ENCODE measurements around the gene RELL2. TPM values are rescaled to one million over a fixed set of nuclear protein-coding genes. Genes with fewer than 3 reads are reported as not detected.

The RELL2 gene
- total RNA-seq, 1 donor from 2014 or later: 5.4 TPM

DNA sequence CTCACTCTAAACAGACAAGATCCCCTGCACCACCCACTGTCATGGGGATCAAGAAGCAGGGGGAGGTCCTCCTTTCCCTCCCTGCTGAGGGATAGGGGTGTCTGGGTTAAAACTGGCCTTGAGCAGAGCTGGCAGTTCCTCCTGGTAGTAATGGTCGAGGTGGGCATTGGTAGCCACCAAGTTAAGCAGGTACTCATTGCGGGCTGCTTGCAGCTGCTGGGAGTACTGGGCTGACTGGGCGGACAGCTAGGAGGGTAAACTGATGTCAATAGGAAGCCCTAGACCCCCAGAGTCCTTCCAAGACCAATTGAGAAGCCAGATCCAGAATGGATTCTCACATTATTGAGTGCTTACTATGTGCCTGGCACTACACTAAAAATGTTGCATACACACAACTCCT lies 11.1 kb downstream of the RELL2 start:
- peaks cover 9% of the 10 kb centered on the region for H3K4me1 Mint-ChIP-seq (ENCODE audit: unreplicated experiment)
- peaks cover 8% of the 10 kb centered on the region for H3K36me3 Mint-ChIP-seq (ENCODE audit: unreplicated experiment)
- no peaks in the 10 kb centered on the region for H3K9me3 Mint-ChIP-seq (ENCODE audit: unreplicated experiment)
- TF ChIP-seq, protein P1, sequence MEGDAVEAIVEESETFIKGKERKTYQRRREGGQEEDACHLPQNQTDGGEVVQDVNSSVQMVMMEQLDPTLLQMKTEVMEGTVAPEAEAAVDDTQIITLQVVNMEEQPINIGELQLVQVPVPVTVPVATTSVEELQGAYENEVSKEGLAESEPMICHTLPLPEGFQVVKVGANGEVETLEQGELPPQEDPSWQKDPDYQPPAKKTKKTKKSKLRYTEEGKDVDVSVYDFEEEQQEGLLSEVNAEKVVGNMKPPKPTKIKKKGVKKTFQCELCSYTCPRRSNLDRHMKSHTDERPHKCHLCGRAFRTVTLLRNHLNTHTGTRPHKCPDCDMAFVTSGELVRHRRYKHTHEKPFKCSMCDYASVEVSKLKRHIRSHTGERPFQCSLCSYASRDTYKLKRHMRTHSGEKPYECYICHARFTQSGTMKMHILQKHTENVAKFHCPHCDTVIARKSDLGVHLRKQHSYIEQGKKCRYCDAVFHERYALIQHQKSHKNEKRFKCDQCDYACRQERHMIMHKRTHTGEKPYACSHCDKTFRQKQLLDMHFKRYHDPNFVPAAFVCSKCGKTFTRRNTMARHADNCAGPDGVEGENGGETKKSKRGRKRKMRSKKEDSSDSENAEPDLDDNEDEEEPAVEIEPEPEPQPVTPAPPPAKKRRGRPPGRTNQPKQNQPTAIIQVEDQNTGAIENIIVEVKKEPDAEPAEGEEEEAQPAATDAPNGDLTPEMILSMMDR (IDR thresholded peaks at IDR 0.05): no peak
- no peak overlapping the region for H3K27ac Mint-ChIP-seq (ENCODE audit: unreplicated experiment)
- no peaks in the 10 kb centered on the region for H3K27me3 Mint-ChIP-seq (ENCODE audit: unreplicated experiment)
- no peak for DNase-seq (ENCODE audit: extremely low spot score, unreplicated experiment)
- H3K4me3 Mint-ChIP-seq (ENCODE audit: unreplicated experiment): no peak overlapping the region

DNA sequence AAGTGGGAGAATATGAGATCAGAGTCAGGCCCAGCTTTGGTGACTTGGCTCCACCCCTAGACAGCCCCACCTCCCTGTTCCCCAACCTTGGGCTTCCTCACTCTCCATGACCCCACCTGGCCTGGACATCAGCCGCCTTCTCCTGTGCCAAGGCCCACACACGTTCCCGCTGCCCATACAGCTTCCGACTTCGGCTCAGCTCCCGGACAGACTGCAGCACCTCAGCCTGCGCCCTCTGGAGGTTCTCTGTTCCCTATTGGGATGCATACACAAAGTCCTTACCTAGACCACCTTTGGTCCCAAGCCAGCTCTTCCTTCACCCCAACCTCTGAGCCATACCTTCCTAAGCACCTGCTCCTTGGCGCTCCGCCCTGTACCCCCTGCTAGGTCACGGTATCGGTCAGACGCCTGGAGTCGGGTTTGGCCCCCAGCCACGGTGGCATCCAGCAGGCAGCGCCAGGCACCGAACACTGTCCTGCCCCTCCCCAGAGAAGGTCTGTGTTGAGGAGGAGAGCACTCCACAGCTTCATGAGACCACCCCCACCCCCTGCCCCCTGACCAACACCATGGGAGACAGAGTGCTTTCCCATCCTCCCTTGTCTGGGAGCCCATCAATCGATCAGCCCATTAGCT lies 12.4 kb downstream of the RELL2 start:
- DNase-seq (ENCODE audit: extremely low spot score, unreplicated experiment): no peak
- H3K9me3 Mint-ChIP-seq (ENCODE audit: unreplicated experiment): no peaks in the 10 kb centered on the region
- TF ChIP-seq, protein P1 (IDR thresholded peaks at IDR 0.05): no peak
- H3K36me3 Mint-ChIP-seq (ENCODE audit: unreplicated experiment): peaks cover 8% of the 10 kb centered on the region
- no peak overlapping the region for H3K27ac Mint-ChIP-seq (ENCODE audit: unreplicated experiment)
- no peaks in the 10 kb centered on the region for H3K27me3 Mint-ChIP-seq (ENCODE audit: unreplicated experiment)
- H3K4me1 Mint-ChIP-seq (ENCODE audit: unreplicated experiment): peaks cover 9% of the 10 kb centered on the region
- no peak overlapping the region for H3K4me3 Mint-ChIP-seq (ENCODE audit: unreplicated experiment)

DNA sequence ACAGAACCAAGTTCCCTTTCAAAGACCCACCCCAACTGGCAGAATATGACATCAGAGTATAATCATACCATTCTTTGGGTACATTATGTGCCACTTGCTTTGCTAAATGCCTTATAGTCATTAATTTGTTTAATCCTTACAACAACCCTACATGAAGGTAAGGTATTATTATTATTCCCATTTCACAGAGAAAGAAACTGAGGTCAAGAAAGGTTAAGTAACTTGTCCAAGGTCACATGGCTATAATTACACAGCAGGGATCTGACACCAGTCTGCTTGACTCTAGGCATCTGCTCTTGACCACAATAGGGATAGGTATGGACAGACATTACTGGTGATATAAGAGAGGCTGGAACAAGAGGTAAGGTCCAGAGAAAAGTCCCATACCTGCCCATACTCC lies 13.2 kb downstream of the RELL2 start:
- no peak overlapping the region for H3K4me3 Mint-ChIP-seq (ENCODE audit: unreplicated experiment)
- no peaks in the 10 kb centered on the region for H3K9me3 Mint-ChIP-seq (ENCODE audit: unreplicated experiment)
- DNase-seq (ENCODE audit: extremely low spot score, unreplicated experiment): no peak
- H3K27ac Mint-ChIP-seq (ENCODE audit: unreplicated experiment): no peak overlapping the region
- TF ChIP-seq, protein P1 (IDR thresholded peaks at IDR 0.05): no peak
- no peaks in the 10 kb centered on the region for H3K27me3 Mint-ChIP-seq (ENCODE audit: unreplicated experiment)
- peaks cover 9% of the 10 kb centered on the region for H3K4me1 Mint-ChIP-seq (ENCODE audit: unreplicated experiment)
- peaks cover 4% of the 10 kb centered on the region for H3K36me3 Mint-ChIP-seq (ENCODE audit: unreplicated experiment)

DNA sequence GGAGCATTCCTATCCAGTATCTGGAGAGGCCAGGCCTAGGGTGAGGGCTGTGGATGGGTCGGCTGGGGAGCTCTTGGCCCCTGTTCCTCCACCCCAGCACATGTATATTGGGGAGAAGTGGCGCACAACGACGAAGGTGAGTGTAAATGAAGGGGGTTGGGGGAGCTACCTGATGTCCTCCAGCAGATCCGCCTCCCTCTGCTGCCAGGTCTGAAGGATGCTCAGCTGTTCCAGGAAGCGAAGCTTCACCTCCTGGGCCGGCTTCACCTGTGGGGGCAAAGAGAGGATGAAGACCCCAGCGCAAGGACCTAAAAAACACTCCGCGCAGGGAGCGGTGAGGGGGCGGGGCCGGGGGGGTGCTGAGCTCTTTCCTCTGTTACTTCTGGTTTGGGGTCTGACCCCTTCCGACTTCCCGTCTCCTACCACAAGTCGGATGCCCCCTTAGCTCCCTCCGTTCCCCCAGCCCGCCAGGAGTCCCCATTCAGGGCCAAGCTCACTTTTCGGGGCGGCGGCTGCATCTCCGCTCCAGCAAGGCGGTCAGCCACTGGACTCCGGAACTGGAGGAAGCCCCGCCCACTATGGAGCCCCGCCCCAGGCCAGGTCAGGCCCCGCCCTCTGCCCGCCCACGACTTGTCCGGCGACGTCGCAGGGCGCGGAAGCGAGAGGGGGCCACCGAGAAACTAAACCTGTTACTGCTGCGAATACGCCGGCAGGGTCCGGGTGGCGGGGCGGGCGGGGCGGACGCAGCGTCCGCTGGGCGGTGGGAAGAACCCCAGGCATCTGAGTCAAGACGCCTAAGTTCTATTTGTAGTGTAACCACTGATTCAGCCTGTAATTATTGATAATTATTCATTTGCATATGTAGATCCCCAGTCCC lies 14.3 kb downstream of the RELL2 start, which contains the start of gene FCHSD1:
Gene FCHSD1, minus strand, starts transcription at position 568 of the 877 bp plus-strand sequence. Its CDS starts 50 bp downstream, at position 518.
- DNase-seq (ENCODE audit: extremely low spot score, unreplicated experiment): peak; percentile 95
- Mint-ChIP-seq H3K27ac (ENCODE audit: unreplicated experiment) (peak within 1 kb of the TSS; percentile 87), H3K4me1 (ENCODE audit: unreplicated experiment) (peaks cover 9% of the 10 kb centered on the region), H3K36me3 (ENCODE audit: unreplicated experiment) (peaks cover 2% of the 10 kb centered on the region), H3K9me3 (ENCODE audit: unreplicated experiment) (no peaks in the 10 kb centered on the region), H3K27me3 (ENCODE audit: unreplicated experiment) (no peaks in the 10 kb centered on the region), H3K4me3 (ENCODE audit: unreplicated experiment) (peak within 1 kb of the TSS; percentile 99)
- TF ChIP-seq, protein P1 (IDR thresholded peaks at IDR 0.05): no peak

DNA sequence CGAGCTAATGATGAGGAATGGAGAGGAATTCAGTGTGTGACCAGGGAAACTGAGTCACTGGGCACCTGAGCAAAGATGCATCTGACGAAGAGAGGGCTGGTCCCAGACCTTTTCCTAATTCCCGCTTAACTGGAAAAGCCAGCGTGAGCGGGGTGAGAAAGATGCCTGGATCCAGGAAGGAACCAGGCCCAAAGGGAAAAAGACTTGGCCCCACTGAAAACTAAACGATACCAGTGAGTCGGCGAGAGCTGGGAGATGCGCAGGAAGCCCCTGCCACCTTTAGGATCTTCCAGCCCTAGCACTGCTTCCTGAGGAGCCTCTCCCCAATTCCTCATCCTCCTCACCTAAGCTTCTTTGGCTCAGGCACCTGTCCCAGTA lies 14.9 kb downstream of the RELL2 start:
- H3K36me3 Mint-ChIP-seq (ENCODE audit: unreplicated experiment): peaks cover 2% of the 10 kb centered on the region
- H3K4me1 Mint-ChIP-seq (ENCODE audit: unreplicated experiment): peaks cover 9% of the 10 kb centered on the region

More for the DNA sequence above, 14.9 kb downstream of the RELL2 start:
- H3K27ac Mint-ChIP-seq (ENCODE audit: unreplicated experiment): no peak overlapping the region
- TF ChIP-seq, protein P1 (IDR thresholded peaks at IDR 0.05): no peak
- H3K27me3 Mint-ChIP-seq (ENCODE audit: unreplicated experiment): no peaks in the 10 kb centered on the region
- H3K9me3 Mint-ChIP-seq (ENCODE audit: unreplicated experiment): no peaks in the 10 kb centered on the region
- peak overlapping the region; percentile 99 for H3K4me3 Mint-ChIP-seq (ENCODE audit: unreplicated experiment)
- no peak for DNase-seq (ENCODE audit: extremely low spot score, unreplicated experiment)

Data from osteocyte (in vitro differentiated cells).